GM20000 (cell line): ENCODE measurements around the gene SPARCL1.

Experiments
- DNase-seq: peaks from one replicate; pipeline ENCODE4 v3.0.0; 2012; ENCODE audit warnings: low spot score
- TF ChIP-seq, protein P1 (sequence below): IDR thresholded peaks from 2 replicates; pipeline ENCODE4 v1.5.1; 2012; ENCODE audit warnings: mild to moderate bottlenecking, control low read depth; ENCODE audit errors: extremely low read depth, missing control alignments

The SPARCL1 gene

DNA sequence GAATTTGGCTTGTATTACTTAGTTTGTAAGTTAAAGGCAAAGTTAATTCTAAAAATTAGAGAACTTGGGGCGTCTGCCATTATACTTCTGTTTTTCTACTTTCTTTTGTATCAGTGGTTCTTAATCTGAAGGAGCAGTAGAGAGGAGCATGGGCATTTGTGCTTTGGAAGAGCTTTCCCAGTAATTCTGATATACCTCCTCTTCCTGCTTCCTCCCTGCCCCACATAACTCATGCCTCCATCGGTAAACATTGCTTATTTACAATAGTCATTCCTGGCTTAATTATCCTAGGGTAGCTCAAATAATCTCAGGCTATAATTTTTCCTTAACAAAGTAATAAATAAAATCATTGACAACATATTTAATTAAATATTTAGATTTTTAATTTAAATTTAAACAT is 37.1 kb upstream of the SPARCL1 start:
- no peak for DNase-seq
- TF ChIP-seq, protein P1, sequence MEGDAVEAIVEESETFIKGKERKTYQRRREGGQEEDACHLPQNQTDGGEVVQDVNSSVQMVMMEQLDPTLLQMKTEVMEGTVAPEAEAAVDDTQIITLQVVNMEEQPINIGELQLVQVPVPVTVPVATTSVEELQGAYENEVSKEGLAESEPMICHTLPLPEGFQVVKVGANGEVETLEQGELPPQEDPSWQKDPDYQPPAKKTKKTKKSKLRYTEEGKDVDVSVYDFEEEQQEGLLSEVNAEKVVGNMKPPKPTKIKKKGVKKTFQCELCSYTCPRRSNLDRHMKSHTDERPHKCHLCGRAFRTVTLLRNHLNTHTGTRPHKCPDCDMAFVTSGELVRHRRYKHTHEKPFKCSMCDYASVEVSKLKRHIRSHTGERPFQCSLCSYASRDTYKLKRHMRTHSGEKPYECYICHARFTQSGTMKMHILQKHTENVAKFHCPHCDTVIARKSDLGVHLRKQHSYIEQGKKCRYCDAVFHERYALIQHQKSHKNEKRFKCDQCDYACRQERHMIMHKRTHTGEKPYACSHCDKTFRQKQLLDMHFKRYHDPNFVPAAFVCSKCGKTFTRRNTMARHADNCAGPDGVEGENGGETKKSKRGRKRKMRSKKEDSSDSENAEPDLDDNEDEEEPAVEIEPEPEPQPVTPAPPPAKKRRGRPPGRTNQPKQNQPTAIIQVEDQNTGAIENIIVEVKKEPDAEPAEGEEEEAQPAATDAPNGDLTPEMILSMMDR, result no peak

DNA sequence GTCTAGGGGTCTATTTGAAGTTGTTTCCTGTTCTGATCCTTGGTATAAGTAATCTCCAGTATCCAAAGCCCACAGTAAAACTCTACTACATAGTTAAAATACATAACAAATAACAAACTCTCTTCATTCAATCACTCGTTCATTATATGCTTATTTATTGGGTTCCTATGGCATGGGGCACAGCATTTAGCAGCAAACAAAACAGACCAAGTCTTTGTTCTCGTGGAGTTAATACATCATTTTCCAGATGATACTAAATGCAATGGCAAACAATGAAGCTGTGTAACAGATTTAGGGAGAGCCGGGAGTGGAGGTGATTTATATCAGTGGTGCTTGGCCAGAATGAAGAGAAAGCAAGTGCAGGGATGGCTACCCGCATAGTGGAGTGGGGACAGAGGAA is 36.6 kb upstream of the SPARCL1 start:
- DNase-seq, result no peak
- TF ChIP-seq, protein P1, result no peak

DNA sequence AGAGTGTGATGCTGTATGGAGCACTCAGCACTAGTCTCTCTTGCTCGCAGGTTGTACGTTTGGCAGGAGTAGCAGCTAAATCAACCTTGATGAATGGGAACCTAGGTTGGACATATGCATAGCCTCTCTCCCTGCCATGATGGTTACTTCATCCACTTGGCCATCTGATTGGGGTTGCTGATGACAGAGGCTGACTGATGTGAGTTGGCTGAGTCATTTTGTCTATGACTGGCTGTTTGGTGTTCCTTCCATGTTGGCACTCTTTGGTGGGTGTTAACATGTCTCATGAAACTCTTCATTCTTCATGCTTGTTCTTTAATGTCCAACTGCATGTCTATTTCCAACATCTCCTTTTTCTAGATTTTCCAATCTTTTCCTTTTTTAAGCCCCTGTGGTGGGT is 31.6 kb upstream of the SPARCL1 start:
- TF ChIP-seq, protein P1, result no peak
- DNase-seq, result no peak

DNA sequence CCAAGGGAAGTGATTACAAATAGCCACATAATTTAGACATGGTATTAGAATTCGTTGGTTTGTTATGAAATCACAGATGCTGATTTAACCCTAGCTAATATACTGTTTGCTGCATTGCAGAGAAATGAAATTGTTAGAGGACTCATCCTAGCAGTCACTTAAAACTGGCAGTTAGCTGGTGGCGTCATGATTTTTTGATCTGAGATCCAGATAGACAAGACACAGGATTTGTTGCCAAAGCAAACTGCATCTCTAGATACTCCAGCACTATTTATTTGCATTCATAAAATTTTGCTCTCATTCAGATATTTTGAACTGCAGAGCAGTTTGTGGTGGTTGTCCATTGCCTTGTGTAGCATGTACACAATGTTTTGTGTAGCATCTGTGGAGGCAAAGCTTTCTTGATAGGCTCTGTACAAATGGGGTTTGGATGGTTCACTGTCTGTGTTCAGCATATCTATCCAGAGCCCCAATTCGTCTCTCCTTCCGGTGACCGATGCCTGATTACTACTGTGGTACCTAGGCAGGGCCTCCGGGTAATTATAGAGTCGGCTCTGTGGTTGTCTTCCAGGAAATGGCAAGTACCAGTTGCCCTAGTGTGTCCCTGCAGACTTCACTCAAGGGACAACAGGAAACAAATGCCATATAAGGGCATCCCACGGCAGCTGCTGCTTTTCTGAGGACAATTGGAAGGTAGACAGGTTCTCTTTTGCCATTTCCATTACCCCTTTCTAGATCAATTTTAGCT is 30.1 kb upstream of the SPARCL1 start:
- TF ChIP-seq, protein P1, result no peak
- DNase-seq, result peak; percentile 10

DNA sequence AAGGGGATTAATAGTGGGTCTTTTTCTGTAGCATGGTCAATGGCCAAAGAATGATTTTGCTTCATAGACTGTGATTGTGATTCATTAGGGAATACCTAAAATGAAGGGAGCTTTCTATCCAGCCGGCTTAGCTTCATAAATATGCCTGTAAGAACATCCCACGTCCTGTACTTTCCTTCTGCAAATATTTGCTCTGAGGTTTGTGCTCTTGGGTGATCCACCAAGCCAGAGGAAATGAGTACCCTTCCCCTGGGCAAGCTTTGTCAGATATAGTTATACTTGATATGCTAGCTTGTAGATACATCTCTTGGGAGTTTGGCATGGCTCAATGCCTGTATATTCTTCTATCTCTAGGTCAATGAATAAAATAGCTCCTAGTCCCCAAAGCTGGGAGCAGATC is 28.2 kb upstream of the SPARCL1 start:
- no peak for DNase-seq
- TF ChIP-seq, protein P1, result no peak

DNA sequence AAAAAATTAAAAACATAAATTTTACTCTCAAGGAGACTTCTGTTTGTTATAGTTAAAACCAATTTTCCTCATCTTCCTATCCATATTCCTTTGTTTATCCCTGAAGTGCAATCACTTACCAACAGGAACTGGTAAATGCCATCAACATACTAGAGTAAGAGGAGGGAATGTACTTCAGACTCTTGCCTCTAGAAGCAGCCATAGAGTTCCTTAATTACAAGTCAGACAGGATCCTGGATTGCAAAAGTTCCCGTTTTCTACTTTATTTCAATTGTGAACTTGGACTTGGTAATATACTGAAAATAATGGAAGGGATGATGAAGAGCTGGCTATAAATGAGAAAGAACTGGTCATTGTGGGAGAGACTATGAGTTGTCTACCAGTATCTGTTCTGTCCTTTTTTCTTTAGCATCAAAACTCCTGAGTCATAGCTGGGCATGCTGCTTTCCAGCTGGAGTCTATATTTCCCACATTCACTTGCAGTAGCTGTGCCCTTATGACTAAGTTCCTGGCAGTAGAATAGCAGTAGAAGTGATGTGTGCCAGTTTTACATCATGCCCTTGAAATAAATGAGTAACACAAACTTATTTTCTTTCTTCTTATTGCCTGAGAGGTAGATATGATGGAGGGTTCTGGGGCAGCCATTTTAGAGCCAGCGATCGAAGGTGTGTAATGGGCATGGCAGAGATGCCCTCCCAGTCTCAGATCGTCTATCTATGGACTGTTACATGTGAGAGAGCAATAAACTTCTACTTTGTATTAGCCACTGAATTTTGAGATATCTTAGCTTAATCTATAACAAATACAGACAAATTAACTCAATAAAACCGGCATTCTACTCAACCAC is 26.8 kb upstream of the SPARCL1 start:
- TF ChIP-seq, protein P1, result no peak
- no peak for DNase-seq

DNA sequence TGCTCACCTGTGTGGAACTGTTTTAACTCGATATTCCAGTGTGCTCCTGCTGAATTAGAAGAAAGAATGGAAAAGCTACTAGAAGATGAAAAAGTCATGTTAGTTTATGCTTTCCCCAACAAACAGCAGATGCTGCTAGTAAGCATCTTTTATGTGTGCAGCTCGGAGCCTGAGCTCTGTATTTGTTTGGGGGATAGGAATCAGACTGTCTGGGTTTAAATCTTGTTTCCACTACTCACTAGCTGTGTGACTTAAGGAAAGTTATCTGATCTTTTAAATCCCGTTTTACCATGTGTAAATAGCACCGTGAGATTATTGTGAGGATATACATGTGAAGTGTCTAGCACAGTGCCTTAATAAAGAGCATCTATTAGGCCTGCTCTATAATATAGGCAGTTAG is 24.0 kb upstream of the SPARCL1 start:
- no peak for DNase-seq
- TF ChIP-seq, protein P1, result no peak
